Measurements from ENCODE around the gene OTUD3.

DNA sequence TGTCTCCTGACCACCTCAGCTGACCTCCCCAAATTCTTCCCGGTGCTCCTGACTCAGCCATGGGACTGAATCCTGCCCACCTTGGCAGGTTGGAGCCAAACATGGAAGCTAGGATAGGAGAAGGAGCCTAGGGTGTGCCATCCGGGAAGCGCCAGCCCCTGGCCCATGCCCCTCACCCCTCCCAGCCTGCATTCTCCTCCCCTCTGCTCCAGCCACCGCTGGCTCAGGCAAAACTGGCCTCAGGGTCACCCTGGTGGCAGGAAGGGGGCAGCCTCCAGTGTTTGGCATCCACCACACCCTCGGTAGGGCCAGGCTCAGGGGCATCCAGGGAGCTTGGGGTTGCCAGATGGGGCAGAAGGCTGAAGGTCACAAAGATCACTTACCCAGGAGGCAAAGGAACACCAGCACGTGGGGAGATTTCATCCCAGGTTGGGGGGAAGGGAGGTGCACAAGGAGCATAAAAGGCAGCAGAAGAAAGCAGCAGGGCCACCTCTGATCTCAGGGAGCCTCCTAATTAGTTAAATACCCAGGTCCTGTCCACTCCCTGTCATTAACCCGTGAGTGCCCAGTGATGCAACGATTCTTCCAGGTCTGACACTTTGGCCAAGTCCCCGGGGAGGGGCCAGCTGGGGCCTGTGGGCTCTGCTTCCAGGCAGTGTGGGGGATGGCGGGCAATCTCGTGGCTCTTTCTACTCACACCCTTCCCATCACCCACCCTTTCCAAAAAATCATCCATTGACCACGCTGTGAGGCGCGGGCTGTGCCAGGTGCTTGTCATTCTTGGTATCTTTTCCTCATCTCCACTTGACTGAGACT lies 41.1 kb downstream of the OTUD3 start, which contains the start of gene PLA2G2E:
- TF ChIP-seq POLR2A (IDR thresholded peaks at IDR 0.05; ENCODE audit: low read depth, low read length) = no peak
- TF ChIP-seq, protein P1, sequence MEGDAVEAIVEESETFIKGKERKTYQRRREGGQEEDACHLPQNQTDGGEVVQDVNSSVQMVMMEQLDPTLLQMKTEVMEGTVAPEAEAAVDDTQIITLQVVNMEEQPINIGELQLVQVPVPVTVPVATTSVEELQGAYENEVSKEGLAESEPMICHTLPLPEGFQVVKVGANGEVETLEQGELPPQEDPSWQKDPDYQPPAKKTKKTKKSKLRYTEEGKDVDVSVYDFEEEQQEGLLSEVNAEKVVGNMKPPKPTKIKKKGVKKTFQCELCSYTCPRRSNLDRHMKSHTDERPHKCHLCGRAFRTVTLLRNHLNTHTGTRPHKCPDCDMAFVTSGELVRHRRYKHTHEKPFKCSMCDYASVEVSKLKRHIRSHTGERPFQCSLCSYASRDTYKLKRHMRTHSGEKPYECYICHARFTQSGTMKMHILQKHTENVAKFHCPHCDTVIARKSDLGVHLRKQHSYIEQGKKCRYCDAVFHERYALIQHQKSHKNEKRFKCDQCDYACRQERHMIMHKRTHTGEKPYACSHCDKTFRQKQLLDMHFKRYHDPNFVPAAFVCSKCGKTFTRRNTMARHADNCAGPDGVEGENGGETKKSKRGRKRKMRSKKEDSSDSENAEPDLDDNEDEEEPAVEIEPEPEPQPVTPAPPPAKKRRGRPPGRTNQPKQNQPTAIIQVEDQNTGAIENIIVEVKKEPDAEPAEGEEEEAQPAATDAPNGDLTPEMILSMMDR (conservative IDR thresholded peaks at IDR 0.05; ENCODE audit: low read depth, low read length) = no peak

Data from IMR-90 (cell line).